Epithelial cell of esophagus (primary cell): ENCODE measurements around the gene NRXN3.

Experiments
- DNase-seq: peaks from one replicate; pipeline ENCODE4 v3.0.0; 2010; ENCODE audit warnings: low read depth
- H3K4me3 ChIP-seq: 2 replicates; pipeline ENCODE4 v1.5.1; 2011; ENCODE audit warnings: mild to moderate bottlenecking, low read length, control low read depth
- TF ChIP-seq, protein P1 (sequence below): IDR thresholded peaks from 2 replicates; pipeline ENCODE4 v1.5.1; 2011; ENCODE audit warnings: low read depth, mild to moderate bottlenecking, low read length, control low read depth, inconsistent platforms; ENCODE audit not compliant: insufficient read depth; ENCODE audit errors: missing control alignments

NRXN3 gene

DNA sequence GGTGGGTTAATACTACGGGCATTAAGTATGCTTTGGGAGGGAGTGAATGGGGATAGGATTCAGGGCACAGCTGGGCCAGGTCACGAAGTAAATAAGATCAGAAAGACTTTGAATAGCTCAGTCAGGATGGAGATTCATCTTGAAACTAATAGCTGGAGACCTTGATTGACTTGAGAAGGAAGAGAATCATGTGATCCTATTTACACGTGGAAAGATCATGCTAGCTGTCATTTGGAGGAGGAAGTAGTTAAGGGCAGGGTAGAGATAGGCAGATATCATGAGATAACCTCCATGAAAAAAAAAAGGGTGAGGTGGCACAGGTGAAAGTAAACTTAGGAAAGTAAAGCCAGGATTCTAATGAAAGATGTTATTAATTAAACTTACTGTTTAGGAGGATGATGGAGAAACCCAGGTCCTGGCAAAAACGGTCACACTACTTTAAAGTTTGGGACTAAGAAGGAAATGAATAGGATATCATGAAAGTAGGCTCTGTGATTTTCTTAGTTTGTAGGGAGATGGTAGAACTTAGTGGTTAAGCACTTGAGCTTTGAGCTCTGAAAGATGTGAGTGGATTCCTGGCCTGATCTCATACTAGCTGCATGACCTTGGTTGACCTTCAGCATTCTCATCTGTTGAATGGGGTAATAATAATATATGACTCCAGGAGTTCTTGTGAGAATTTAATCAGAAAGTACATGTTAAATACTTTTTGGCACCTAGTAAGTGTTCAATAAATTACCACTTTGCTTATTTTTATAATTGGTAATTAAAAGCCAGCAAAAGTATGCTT is 439.0 kb downstream of the NRXN3 start:
- TF ChIP-seq, protein P1, sequence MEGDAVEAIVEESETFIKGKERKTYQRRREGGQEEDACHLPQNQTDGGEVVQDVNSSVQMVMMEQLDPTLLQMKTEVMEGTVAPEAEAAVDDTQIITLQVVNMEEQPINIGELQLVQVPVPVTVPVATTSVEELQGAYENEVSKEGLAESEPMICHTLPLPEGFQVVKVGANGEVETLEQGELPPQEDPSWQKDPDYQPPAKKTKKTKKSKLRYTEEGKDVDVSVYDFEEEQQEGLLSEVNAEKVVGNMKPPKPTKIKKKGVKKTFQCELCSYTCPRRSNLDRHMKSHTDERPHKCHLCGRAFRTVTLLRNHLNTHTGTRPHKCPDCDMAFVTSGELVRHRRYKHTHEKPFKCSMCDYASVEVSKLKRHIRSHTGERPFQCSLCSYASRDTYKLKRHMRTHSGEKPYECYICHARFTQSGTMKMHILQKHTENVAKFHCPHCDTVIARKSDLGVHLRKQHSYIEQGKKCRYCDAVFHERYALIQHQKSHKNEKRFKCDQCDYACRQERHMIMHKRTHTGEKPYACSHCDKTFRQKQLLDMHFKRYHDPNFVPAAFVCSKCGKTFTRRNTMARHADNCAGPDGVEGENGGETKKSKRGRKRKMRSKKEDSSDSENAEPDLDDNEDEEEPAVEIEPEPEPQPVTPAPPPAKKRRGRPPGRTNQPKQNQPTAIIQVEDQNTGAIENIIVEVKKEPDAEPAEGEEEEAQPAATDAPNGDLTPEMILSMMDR = no peak
- no peak overlapping the region for H3K4me3 ChIP-seq
- no peak for DNase-seq

DNA sequence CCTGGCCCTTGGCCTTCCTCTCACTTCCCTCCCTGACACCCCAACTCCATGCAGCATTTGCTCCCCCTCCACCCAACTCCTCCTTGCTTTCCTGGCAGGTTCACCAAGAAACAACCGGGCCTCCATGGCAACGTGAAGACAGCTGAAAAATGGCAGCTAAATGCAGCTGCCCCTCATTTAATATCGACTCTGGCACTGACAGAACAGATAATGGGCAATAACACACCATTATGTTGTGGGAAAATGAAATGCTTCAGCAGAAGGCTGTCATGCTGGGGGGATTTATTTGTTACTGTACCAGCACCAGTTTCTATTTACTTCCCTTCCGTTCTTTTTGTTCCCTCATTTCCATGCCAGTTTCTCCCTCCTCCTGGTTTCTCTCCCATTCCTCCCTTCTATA is 440.8 kb downstream of the NRXN3 start:
- no peak for DNase-seq
- no peak overlapping the region for H3K4me3 ChIP-seq
- TF ChIP-seq, protein P1 = no peak

- TF ChIP-seq, protein P1 = no peak
- no peak overlapping the region for H3K4me3 ChIP-seq
- DNase-seq = no peak
Measured at GRCh38 chr14:78611796-78612571, 441.8 kb downstream of the NRXN3 start.

DNA sequence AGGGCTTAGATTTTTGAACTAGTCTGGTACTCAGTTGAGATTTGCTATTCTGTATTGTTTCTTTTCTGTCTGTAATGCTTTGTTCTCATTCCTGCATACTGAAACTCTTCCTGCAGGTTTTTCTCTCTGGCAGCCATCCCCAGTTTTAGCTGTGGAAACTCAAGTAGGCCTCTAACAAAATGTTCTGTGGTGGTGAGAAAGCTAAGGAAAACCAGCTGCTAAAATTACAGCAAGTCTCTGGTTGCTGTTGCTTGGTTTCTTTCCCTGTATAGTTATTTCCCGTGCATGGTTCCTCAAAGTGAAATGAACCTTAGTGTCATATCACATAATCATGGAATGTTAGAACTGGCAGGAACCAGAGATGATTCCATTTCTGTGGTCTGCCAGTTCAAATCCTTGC is 442.5 kb downstream of the NRXN3 start:
- H3K4me3 ChIP-seq = no peak overlapping the region
- no peak for DNase-seq
- TF ChIP-seq, protein P1 = no peak

GRCh38 chr14:78614593-78614992 is 444.4 kb downstream of the NRXN3 start:
- TF ChIP-seq, protein P1 = no peak
- no peak overlapping the region for H3K4me3 ChIP-seq
- DNase-seq = no peak

- H3K4me3 ChIP-seq = no peak overlapping the region
- TF ChIP-seq, protein P1 = no peak
- no peak for DNase-seq
Measured at GRCh38 chr14:78617735-78618134, 447.6 kb downstream of the NRXN3 start.
